RWPE1 (cell line): ENCODE results near the gene TXNDC11.

Experiments used
- CTCF ChIA-PET: fragments of 350-600 bp; sonication (Branson Sonifier 250); formaldehyde crosslinking; extraction: SDS; loops from one replicate; lab custom pipeline; 2021; lab: Yijun Ruan, JAX
- POLR2A ChIA-PET: fragments of 400-600 bp; formaldehyde crosslinking; extraction: SDS; loops from one replicate; lab custom pipeline; 2020; ENCODE audit warnings: antibody characterized with exemption; ENCODE audit not compliant: low non-redundant PET; lab: Yijun Ruan, JAX
- DNase-seq: peaks from one replicate; pipeline ENCODE4 v3.0.0; 2012; ENCODE audit warnings: low spot score
- H3K27ac ChIP-seq: fragments of 450-650 bp; 2 replicates; pipeline ENCODE4 v1.5.1; 2017
- CTCF ChIP-seq: fragments of 450-650 bp; conservative IDR thresholded peaks from 2 replicates; pipeline ENCODE4 v1.5.1; 2017; ENCODE audit warnings: low read depth, mild to moderate bottlenecking

The TXNDC11 gene

DNA sequence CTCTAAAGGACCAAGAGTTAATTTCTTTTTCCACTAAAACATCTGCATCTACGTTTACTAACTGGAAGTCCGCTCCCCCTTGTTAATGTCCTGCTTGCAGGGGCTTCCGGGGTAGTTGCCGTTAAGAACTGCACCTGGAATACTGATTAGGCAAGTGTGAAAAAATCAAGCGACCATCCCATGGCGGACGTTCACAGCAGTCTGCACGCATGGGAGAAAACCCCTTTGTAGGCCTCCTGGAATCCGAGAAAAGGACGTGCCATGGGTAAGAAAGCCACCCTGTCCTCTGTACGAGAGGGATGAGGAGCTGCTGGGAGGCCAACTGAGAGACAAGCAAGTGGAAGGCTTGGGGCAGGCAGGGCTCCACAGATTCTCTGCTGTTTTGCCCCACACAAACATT, 59.5 kb downstream of the TXNDC11 start:
- no peak for TF ChIP-seq CTCF
- ChIA-PET POLR2A (no interaction called here), CTCF (interaction anchor here (0.6 kb wide), 1 partner anchor 457 kb away, joined by 3 read pairs; no protein-coding TSS in a partner anchor)
- H3K27ac ChIP-seq: peak overlapping the region; percentile 57
- no peak for DNase-seq

- ChIA-PET POLR2A (no interaction called here), CTCF (interaction anchor here (0.6 kb wide), 1 partner anchor 55 kb away, joined by 3 read pairs; no protein-coding TSS in a partner anchor)
- H3K27ac ChIP-seq: peak overlapping the region; percentile 57
- TF ChIP-seq CTCF: no peak
- DNase-seq: peak; percentile 61
These were observed 60.0 kb downstream of the TXNDC11 start for GRCh38 chr16:11682655-11683096.

- DNase-seq: no peak
- CTCF ChIA-PET: interaction anchor here (0.6 kb wide), 1 partner anchor 55 kb away, joined by 3 read pairs; no protein-coding TSS in a partner anchor
- no peak for TF ChIP-seq CTCF
- H3K27ac ChIP-seq: peak overlapping the region; percentile 47; the same call in 1 of the 2 replicates
- POLR2A ChIA-PET: no interaction called here
These were observed 60.5 kb downstream of the TXNDC11 start for GRCh38 chr16:11681976-11682654.

GRCh38 chr16:11681556-11681955, 61.1 kb downstream of the TXNDC11 start:
- ChIA-PET CTCF (no interaction called here), POLR2A (no interaction called here)
- peak overlapping the region; percentile 56 for H3K27ac ChIP-seq
- DNase-seq: no peak
- TF ChIP-seq CTCF: no peak

DNA sequence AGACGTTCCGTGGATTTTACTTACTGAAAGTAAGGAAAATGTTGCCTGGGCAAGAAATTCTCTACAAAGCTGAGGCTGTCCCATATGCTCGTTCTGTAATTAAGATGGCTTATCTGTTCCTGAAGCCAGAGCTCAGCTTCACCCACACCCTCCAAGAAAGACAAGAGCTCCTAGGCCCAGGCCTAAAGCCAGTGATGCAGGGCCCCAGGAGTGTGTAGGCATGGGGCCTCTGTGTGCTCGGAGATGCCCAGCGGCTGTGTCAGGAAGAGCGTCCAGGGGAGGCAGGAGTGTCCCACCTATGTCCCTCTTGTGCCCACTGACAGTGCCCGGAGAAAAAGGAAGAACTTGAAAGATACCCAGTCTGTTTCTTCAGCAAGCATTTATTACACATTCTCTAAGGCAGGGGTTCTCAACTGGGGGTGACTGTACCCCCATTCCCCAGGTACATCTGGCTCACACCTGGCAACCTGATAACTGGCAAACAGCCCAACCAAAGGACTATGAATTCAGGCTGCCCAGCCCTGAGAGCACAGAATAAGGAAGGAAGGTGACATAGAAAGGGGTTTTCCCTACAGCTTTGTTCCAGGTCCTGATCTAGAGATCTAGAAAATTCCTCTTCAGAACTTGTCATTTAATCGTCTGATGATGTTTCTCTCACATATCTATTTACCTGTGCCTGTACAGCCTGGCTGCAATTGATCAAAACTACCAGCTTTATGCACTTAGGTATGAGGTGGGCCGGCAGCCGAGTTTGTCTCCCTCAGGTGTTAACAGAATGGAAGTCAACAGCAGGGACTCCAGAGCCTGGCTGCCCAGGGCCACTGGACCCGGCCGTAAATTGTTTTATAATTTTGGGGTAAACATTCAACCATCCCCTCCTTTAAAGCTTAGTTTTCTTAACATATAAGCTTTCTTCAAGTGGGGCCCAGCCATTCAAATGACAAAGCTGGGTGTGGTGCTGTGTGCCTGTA, 62.4 kb downstream of the TXNDC11 start:
- ChIA-PET POLR2A (no interaction called here), CTCF (interaction anchor here (0.6 kb wide), 2 partner anchors 299 to 716 kb away, joined by 3 to 4 read pairs; no protein-coding TSS in a partner anchor)
- DNase-seq: no peak
- no peak for TF ChIP-seq CTCF
- H3K27ac ChIP-seq: peak overlapping the region; percentile 56

DNA sequence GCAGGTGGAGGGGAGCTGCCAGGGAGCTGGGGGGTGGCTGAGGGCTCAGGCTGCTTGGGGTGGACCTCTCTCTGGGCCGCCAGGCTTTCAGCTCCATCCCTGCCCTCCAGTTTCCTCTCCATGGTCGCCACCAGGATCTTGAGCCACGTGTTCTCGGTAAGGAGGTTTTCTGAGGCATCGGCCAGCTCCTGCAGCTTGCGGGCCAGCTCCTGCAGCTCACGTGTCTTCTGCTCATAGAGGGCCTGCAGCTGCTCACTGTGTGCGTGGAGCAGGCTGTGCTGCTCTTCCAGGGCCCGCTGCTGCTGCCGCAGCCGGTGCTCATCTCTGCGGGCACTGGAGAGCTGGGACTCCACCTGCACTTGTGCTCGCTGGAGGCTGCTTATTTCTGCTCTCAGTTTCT, 63.4 kb downstream of the TXNDC11 start:
- CTCF ChIA-PET: interaction anchor here (0.6 kb wide), 1 partner anchor 715 kb away, joined by 4 read pairs; no protein-coding TSS in a partner anchor
- DNase-seq: no peak
- POLR2A ChIA-PET: interaction anchor here (0.6 kb wide), 1 partner anchor 39 kb away, joined by 3 read pairs; no protein-coding TSS in a partner anchor
- peak overlapping the region; percentile 56 for H3K27ac ChIP-seq
- no peak for TF ChIP-seq CTCF
